GM21717 (cell line): ENCODE measurements around the gene AOX1.
"Not testable (repeated sequence)": the region's sequence is repeated elsewhere in the genome, so short reads cannot be mapped to it uniquely, and the experiment has no call there.

ENCODE experiments used
- ATAC-seq: cut with Tn5 transposase; IDR thresholded peaks from one replicate; pipeline ENCODE4 v1.9.1; 2021; ENCODE audit warnings: mild to moderate bottlenecking, moderate library complexity; ENCODE audit not compliant: unreplicated experiment

Gene AOX1

GRCh38 chr2:200585730-200586643 lies at the start of gene AOX1:
AOX1 (plus strand) TSS chr2:200586014; CDS start chr2:200586109, 95 bp downstream.
- no peak for ATAC-seq

GRCh38 chr2:200538139-200538538 lies 47.7 kb upstream of the AOX1 start:
- no peak for ATAC-seq

- ATAC-seq = no peak
Observed at GRCh38 chr2:200540793-200541192, 45.0 kb upstream of the AOX1 start.

- not testable (repeated sequence) for ATAC-seq
Observed at GRCh38 chr2:200566596-200566995, 19.2 kb upstream of the AOX1 start.

GRCh38 chr2:200567932-200568331 lies 17.9 kb upstream of the AOX1 start:
- no peak for ATAC-seq

- ATAC-seq = no peak
Observed at GRCh38 chr2:200575957-200576356, 9.9 kb upstream of the AOX1 start.

- ATAC-seq = no peak
Observed at GRCh38 chr2:200577027-200577426, 8.8 kb upstream of the AOX1 start.

- no peak for ATAC-seq
Observed at GRCh38 chr2:200578778-200579177, 7.0 kb upstream of the AOX1 start.

GRCh38 chr2:200584639-200585038 lies 1.2 kb upstream of the AOX1 start:
- no peak for ATAC-seq

GRCh38 chr2:200585340-200585729 lies 479 bp upstream of the AOX1 start:
- ATAC-seq = no peak

GRCh38 chr2:200586644-200586975 lies 796 bp downstream of the AOX1 start:
- no peak for ATAC-seq

- no peak for ATAC-seq
Observed at GRCh38 chr2:200587007-200587616, 1.3 kb downstream of the AOX1 start.

GRCh38 chr2:200588076-200588678 lies 2.4 kb downstream of the AOX1 start:
- ATAC-seq = no peak

GRCh38 chr2:200590090-200590489 lies 4.3 kb downstream of the AOX1 start:
- ATAC-seq = no peak

- no peak for ATAC-seq
Observed at GRCh38 chr2:200591308-200591707, 5.5 kb downstream of the AOX1 start.

- no peak for ATAC-seq
Observed at GRCh38 chr2:200592406-200593075, 6.7 kb downstream of the AOX1 start.

GRCh38 chr2:200593905-200594304 lies 8.1 kb downstream of the AOX1 start:
- ATAC-seq = no peak

GRCh38 chr2:200595913-200596312 lies 10.1 kb downstream of the AOX1 start:
- ATAC-seq = no peak

GRCh38 chr2:200596774-200597570 lies 11.2 kb downstream of the AOX1 start:
- ATAC-seq = no peak

- no peak for ATAC-seq
Observed at GRCh38 chr2:200599206-200599605, 13.4 kb downstream of the AOX1 start.
